SJSA1 (cell line): Measurements from ENCODE around the gene GTF2A1. TPM values are rescaled to one million over a fixed set of nuclear protein-coding genes. Genes with fewer than 3 reads are reported as not detected.
A peak's percentile ranks its signal among the peaks of the same experiment; 100 is the strongest.

ENCODE experiments used
- DNase-seq, 2 experiments: peaks; one replicate each; pipeline ENCODE4 v3.0.0-alpha.2; 2015 to 2020; ENCODE audit warnings: low spot score in 2 of 2, low read depth in 1 of 2
- H3K27ac ChIP-seq: fragments of 250-450 bp; sonication (Bioruptor Pico); 2 replicates; pipeline ENCODE4 v1.5.1; 2020; ENCODE audit warnings: mild to moderate bottlenecking, moderate library complexity
- H3K27me3 ChIP-seq: fragments of 250-450 bp; sonication (Bioruptor Pico); replicated peaks from 2 replicates; pipeline ENCODE4 v1.5.1; 2020; ENCODE audit warnings: mild to moderate bottlenecking, moderate library complexity
- H3K36me3 ChIP-seq: fragments of 250-450 bp; sonication (Bioruptor Pico); 2 replicates; pipeline ENCODE4 v1.5.1; 2020; ENCODE audit warnings: mild to moderate bottlenecking
- H3K4me1 ChIP-seq: fragments of 250-450 bp; sonication (Bioruptor Pico); replicated peaks from 2 replicates; pipeline ENCODE4 v1.6.1; 2021; ENCODE audit warnings: mild to moderate bottlenecking
- H3K4me3 ChIP-seq: fragments of 250-450 bp; sonication (Bioruptor Pico); 2 replicates; pipeline ENCODE4 v1.5.1; 2020; ENCODE audit warnings: mild to moderate bottlenecking
- H3K9me3 ChIP-seq: fragments of 250-450 bp; sonication (Bioruptor Pico); replicated peaks from 2 replicates; pipeline ENCODE4 v1.5.1; 2020; ENCODE audit warnings: mild to moderate bottlenecking
- total RNA-seq: library from RNA; depleted of rRNA; stranded (reverse); fragments of >200 nt; shearing (Covaris generic); gene quantifications from 2 replicates; pipeline ENCODE4 v1.2.3, GENCODE V29; 2014

The GTF2A1 gene
- total RNA-seq, 1 experiment from 2014 or later = 39.9 TPM

- Histone ChIP-seq H3K27ac (no peak overlapping the region), H3K4me3 (no peak overlapping the region), H3K4me1 (no peaks in the 10 kb centered on the region), H3K36me3 (peaks cover 66% of the 10 kb centered on the region), H3K27me3 (no peaks in the 10 kb centered on the region), H3K9me3 (no peaks in the 10 kb centered on the region)
- DNase-seq = no peak
These were observed 28.2 kb downstream of the GTF2A1 start for GRCh38 chr14:81192594-81192993.

GRCh38 chr14:81187832-81188522 is 32.8 kb downstream of the GTF2A1 start:
- DNase-seq = no peak
- Histone ChIP-seq H3K9me3 (no peaks in the 10 kb centered on the region), H3K4me1 (no peaks in the 10 kb centered on the region), H3K36me3 (peaks cover 66% of the 10 kb centered on the region), H3K4me3 (no peak overlapping the region), H3K27me3 (no peaks in the 10 kb centered on the region), H3K27ac (no peak overlapping the region)

GRCh38 chr14:81179631-81180030 is 41.1 kb downstream of the GTF2A1 start:
- no peak overlapping the region for H3K4me3 ChIP-seq
- H3K4me1 ChIP-seq = no peaks in the 10 kb centered on the region
- no peak overlapping the region for H3K27ac ChIP-seq
- peaks cover 50% of the 10 kb centered on the region for H3K36me3 ChIP-seq
- H3K9me3 ChIP-seq = no peaks in the 10 kb centered on the region
- H3K27me3 ChIP-seq = no peaks in the 10 kb centered on the region
- no peak for DNase-seq

- peaks cover under 1% of the 10 kb centered on the region for H3K4me1 ChIP-seq
- peaks cover 35% of the 10 kb centered on the region for H3K36me3 ChIP-seq
- no peaks in the 10 kb centered on the region for H3K9me3 ChIP-seq
- DNase-seq = no peak
- no peaks in the 10 kb centered on the region for H3K27me3 ChIP-seq
- no peak overlapping the region for H3K27ac ChIP-seq
- no peak overlapping the region for H3K4me3 ChIP-seq
These were observed 42.7 kb downstream of the GTF2A1 start for GRCh38 chr14:81178063-81178462.

- Histone ChIP-seq H3K27me3 (no peaks in the 10 kb centered on the region), H3K9me3 (no peaks in the 10 kb centered on the region), H3K27ac (no peak overlapping the region), H3K4me1 (peaks cover 9% of the 10 kb centered on the region), H3K4me3 (no peak overlapping the region), H3K36me3 (peaks cover 27% of the 10 kb centered on the region)
- no peak for DNase-seq
These were observed 43.5 kb downstream of the GTF2A1 start for GRCh38 chr14:81177225-81177624.

- no peak overlapping the region for H3K4me3 ChIP-seq
- peaks cover 9% of the 10 kb centered on the region for H3K4me1 ChIP-seq
- no peak for DNase-seq
- H3K9me3 ChIP-seq = no peaks in the 10 kb centered on the region
- H3K27ac ChIP-seq = no peak overlapping the region
- peaks cover 18% of the 10 kb centered on the region for H3K36me3 ChIP-seq
- H3K27me3 ChIP-seq = no peaks in the 10 kb centered on the region
These were observed 44.5 kb downstream of the GTF2A1 start for GRCh38 chr14:81176241-81176640.

GRCh38 chr14:81172881-81173280 is 47.9 kb downstream of the GTF2A1 start:
- Histone ChIP-seq H3K4me3 (no peak overlapping the region), H3K9me3 (no peaks in the 10 kb centered on the region), H3K4me1 (peaks cover 16% of the 10 kb centered on the region), H3K36me3 (0 out of 2 replicates have a peak, but pooled peaks cover 4% of the 10 kb centered on the region), H3K27ac (no peak overlapping the region), H3K27me3 (no peaks in the 10 kb centered on the region)
- DNase-seq = no peak

- Histone ChIP-seq H3K4me3 (no peak overlapping the region), H3K9me3 (no peaks in the 10 kb centered on the region), H3K36me3 (0 out of 2 replicates have a peak, but pooled peaks cover 4% of the 10 kb centered on the region), H3K27me3 (no peaks in the 10 kb centered on the region), H3K4me1 (peaks cover 16% of the 10 kb centered on the region), H3K27ac (no peak overlapping the region)
- no peak for DNase-seq
These were observed 48.4 kb downstream of the GTF2A1 start for GRCh38 chr14:81172353-81172752.

GRCh38 chr14:81170829-81171195 is 49.9 kb downstream of the GTF2A1 start:
- Histone ChIP-seq H3K4me1 (peaks cover 16% of the 10 kb centered on the region), H3K9me3 (no peaks in the 10 kb centered on the region), H3K27me3 (no peaks in the 10 kb centered on the region), H3K27ac (no peak overlapping the region), H3K36me3 (no peaks in the 10 kb centered on the region), H3K4me3 (no peak overlapping the region; the same call in 1 of the 2 replicates)
- no peak for DNase-seq

- peak overlapping the region; percentile 41 for H3K4me3 ChIP-seq
- peak overlapping the region; percentile 58 for H3K27ac ChIP-seq
- H3K4me1 ChIP-seq = peaks cover 16% of the 10 kb centered on the region
- peak; percentile 87 to 92 for DNase-seq
- no peaks in the 10 kb centered on the region for H3K27me3 ChIP-seq
- no peaks in the 10 kb centered on the region for H3K9me3 ChIP-seq
- no peaks in the 10 kb centered on the region for H3K36me3 ChIP-seq
These were observed 50.5 kb downstream of the GTF2A1 start for GRCh38 chr14:81170104-81170828.

- H3K4me3 ChIP-seq = peak overlapping the region; percentile 41
- peaks cover 16% of the 10 kb centered on the region for H3K4me1 ChIP-seq
- no peaks in the 10 kb centered on the region for H3K9me3 ChIP-seq
- H3K27ac ChIP-seq = no peak overlapping the region
- DNase-seq = peak in 1 of 2 experiments; percentile 8
- H3K27me3 ChIP-seq = no peaks in the 10 kb centered on the region
- H3K36me3 ChIP-seq = no peaks in the 10 kb centered on the region
These were observed 51.1 kb downstream of the GTF2A1 start for GRCh38 chr14:81169711-81170103.

GRCh38 chr14:81169267-81169666 is 51.5 kb downstream of the GTF2A1 start:
- Histone ChIP-seq H3K9me3 (no peaks in the 10 kb centered on the region), H3K27me3 (no peaks in the 10 kb centered on the region), H3K4me3 (no peak overlapping the region), H3K4me1 (peaks cover 16% of the 10 kb centered on the region), H3K36me3 (no peaks in the 10 kb centered on the region), H3K27ac (no peak overlapping the region)
- DNase-seq = no peak

GRCh38 chr14:81166121-81166520 is 54.6 kb downstream of the GTF2A1 start:
- Histone ChIP-seq H3K4me3 (no peak overlapping the region), H3K27ac (no peak overlapping the region), H3K36me3 (no peaks in the 10 kb centered on the region), H3K27me3 (no peaks in the 10 kb centered on the region), H3K4me1 (peaks cover 7% of the 10 kb centered on the region), H3K9me3 (no peaks in the 10 kb centered on the region)
- DNase-seq = no peak

- Histone ChIP-seq H3K4me1 (peaks cover 7% of the 10 kb centered on the region), H3K36me3 (no peaks in the 10 kb centered on the region), H3K27me3 (no peaks in the 10 kb centered on the region), H3K27ac (no peak overlapping the region), H3K9me3 (no peaks in the 10 kb centered on the region), H3K4me3 (no peak overlapping the region)
- DNase-seq = no peak
These were observed 55.6 kb downstream of the GTF2A1 start for GRCh38 chr14:81165188-81165587.
